Esophagus squamous epithelium (tissue), 5 donors: ENCODE results near the gene NPIPA1. TPM values are rescaled to one million over a fixed set of nuclear protein-coding genes. Genes with fewer than 3 reads are reported as not detected.
"Not testable (repeated sequence)": the region's sequence is repeated elsewhere in the genome, so short reads cannot be mapped to it uniquely, and the experiment has no call there.

ENCODE experiments used
- DNase-seq: peaks from one replicate; lab custom pipeline; 2025; lab: John Stamatoyannopoulos, UW
- H3K27ac ChIP-seq, 4 donors: fragments of 200-600 bp; sonication (generic); one replicate each; pipeline ENCODE4 v1.5.1; 2016 to 2019; ENCODE audit warnings: mild to moderate bottlenecking in 1 of 4
- H3K27me3 ChIP-seq, 4 donors: fragments of 200-600 bp; sonication (generic); 1 replicate in 3 of 4; 2 replicates in 1 of 4; pipeline versions ENCODE4 v1.5.1 to v1.6.0; 2017 to 2021; ENCODE audit warnings: antibody characterized with exemption in 1 of 4
- H3K36me3 ChIP-seq, 3 donors: fragments of 200-600 bp; sonication (generic); one replicate each; pipeline ENCODE4 v1.5.1; 2016 to 2019
- H3K4me1 ChIP-seq, 3 donors: fragments of 200-600 bp; sonication (generic); one replicate each; pipeline ENCODE4 v1.5.1; 2017 to 2019
- H3K4me3 ChIP-seq, 4 donors: fragments of 200-600 bp; sonication (generic); 1 replicate in 3 of 4; 2 replicates in 1 of 4; pipeline ENCODE4 v1.5.1; 2016 to 2019; ENCODE audit warnings: mild to moderate bottlenecking in 2 of 4, moderate library complexity in 1 of 4
- H3K9me3 ChIP-seq, 3 donors: fragments of 200-600 bp; sonication (generic); one replicate each; pipeline ENCODE4 v1.5.1; 2016 to 2019
- CTCF ChIP-seq, 6 experiments: fragments of 450-650 bp in 4 of 6; fragments of 200-600 bp in 2 of 6; sonication (generic) in 2 of 6; IDR thresholded peaks; one replicate each; pipeline ENCODE4 v1.5.1; 2016 to 2019; ENCODE audit warnings: antibody characterized with exemption in 6 of 6, mild to moderate bottlenecking in 4 of 6, moderate library complexity in 4 of 6
- POLR2A ChIP-seq, 4 donors: fragments of 450-650 bp; IDR thresholded peaks; one replicate each; pipeline ENCODE4 v1.6.1; 2017; ENCODE audit warnings: antibody characterized with exemption in 4 of 4, mild to moderate bottlenecking in 4 of 4, moderate library complexity in 3 of 4
- WGBS, 2 donors: methylation state at CpG; one replicate each; pipeline ENCODE4 v1.1.5; 2018; 5-methylcytosine and 5-hydroxymethylcytosine counted together
- intact Hi-C: fragments of 100-400 bp; cut with DNase I; formaldehyde crosslinking; loops from one replicate; pipeline ENCODE4 v1.15.0; 2022
- total RNA-seq, 4 donors: library from RNA; depleted of rRNA; stranded (reverse); fragments of >200 nt; gene quantifications; one replicate each; pipeline ENCODE4 v1.1.0, GENCODE V29; 2016
- donor health status: DM: yes; HTN: yes; CAD: no.

The NPIPA1 gene
- total RNA-seq, 4 donors from 2014 or later = 14.5 to 88.7 (median 32.2) TPM

- WGBS, 2 donors = 84 to 91% methylated on average over 11 of the region's 11 CpGs
- TF ChIP-seq POLR2A (IDR thresholded peaks at IDR 0.05) (no peak), CTCF (IDR thresholded peaks at IDR 0.05) (no peak)
- H3K9me3 ChIP-seq = no peaks in the 10 kb centered on the region
- H3K27ac ChIP-seq = no peak overlapping the region
- no peak for DNase-seq
- H3K27me3 ChIP-seq = peaks cover 0 to 19% (median 0%) of the 10 kb centered on the region in 4 donors
- H3K4me1 ChIP-seq = no peaks in the 10 kb centered on the region
- H3K4me3 ChIP-seq = no peak overlapping the region
- H3K36me3 ChIP-seq = no peaks in the 10 kb centered on the region
- intact Hi-C loops = no loop called here
Observed at GRCh38 chr16:14961405-14962186, 24.4 kb downstream of the NPIPA1 start.

- peaks cover 0 to 19% (median 0%) of the 10 kb centered on the region in 4 donors for H3K27me3 ChIP-seq
- no peaks in the 10 kb centered on the region for H3K4me1 ChIP-seq
- H3K27ac ChIP-seq = no peak overlapping the region
- H3K36me3 ChIP-seq = no peaks in the 10 kb centered on the region
- no peak for DNase-seq
- no peaks in the 10 kb centered on the region for H3K9me3 ChIP-seq
- TF ChIP-seq POLR2A (IDR thresholded peaks at IDR 0.05) (no peak), CTCF (IDR thresholded peaks at IDR 0.05) (no peak)
- intact Hi-C loops = no loop called here
- WGBS, 2 donors = 70 to 74% methylated on average over 8 of the region's 8 CpGs
- no peak overlapping the region for H3K4me3 ChIP-seq
Observed at GRCh38 chr16:14963281-14964173, 26.3 kb downstream of the NPIPA1 start.

DNA sequence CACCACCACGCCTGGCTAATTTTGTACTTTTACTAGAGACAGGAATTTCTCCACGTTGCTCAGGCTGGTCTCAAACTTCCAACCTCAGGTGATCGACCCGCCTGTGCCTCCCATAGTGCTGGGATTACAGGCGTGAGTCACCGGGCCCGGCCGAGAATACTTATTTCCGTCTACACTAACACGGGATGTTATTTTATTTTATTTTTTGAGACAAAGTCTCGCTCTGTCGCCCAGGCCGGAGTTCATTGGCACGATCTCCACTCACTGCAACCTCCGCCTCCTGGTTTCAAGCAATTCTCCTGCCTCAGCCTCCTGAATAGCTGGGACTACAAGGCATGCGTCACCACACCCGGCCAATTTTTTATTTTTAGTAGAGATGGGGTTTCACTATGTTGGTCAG, 28.1 kb downstream of the NPIPA1 start:
- intact Hi-C loops = no loop called here
- Histone ChIP-seq H3K27me3 (peaks cover 0 to 19% (median 0%) of the 10 kb centered on the region in 4 donors), H3K9me3 (no peaks in the 10 kb centered on the region), H3K4me3 (no peak overlapping the region), H3K36me3 (no peaks in the 10 kb centered on the region), H3K27ac (no peak overlapping the region), H3K4me1 (peaks cover 0 to 2% (median 0%) of the 10 kb centered on the region in 3 donors)
- DNase-seq = no peak
- TF ChIP-seq CTCF (IDR thresholded peaks at IDR 0.05) = no peak
- TF ChIP-seq POLR2A (IDR thresholded peaks at IDR 0.05) = no peak
- 89 to 92% methylated on average over 17 of the region's 17 CpGs for WGBS, 2 donors

DNA sequence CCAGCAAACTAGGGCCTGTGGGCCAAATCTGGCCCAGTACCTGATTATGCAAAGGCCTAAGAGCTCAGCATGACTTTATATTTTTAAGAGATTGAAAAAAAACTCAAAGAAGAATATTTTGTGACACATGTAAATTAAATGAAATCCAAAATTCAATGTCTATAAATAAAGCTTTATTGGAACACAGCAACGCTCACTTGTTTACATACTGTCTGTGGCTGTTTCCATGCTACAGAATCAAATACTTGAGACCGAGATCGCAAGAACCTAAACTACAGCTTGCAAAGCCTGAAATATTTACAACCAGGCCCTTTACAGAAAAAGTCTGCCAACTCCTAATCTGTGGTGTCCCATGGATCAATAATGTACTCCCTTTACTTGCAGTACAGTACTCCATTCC, 32.6 kb downstream of the NPIPA1 start:
- H3K36me3 ChIP-seq, H3K27ac ChIP-seq, H3K27me3 ChIP-seq, H3K9me3 ChIP-seq, H3K4me3 ChIP-seq, DNase-seq, intact Hi-C loops: not testable (repeated sequence)
- H3K4me1 ChIP-seq = peaks cover 0 to 18% (median 4%) of the 10 kb centered on the region in 3 donors
- 95 to 96% methylated on average over 3 of the region's 3 CpGs for WGBS, 2 donors

- H3K4me1 ChIP-seq = peaks cover 2 to 31% (median 9%) of the 10 kb centered on the region in 3 donors
- 89 to 91% methylated on average over 12 of the region's 12 CpGs for WGBS, 2 donors
- DNase-seq, H3K9me3 ChIP-seq, H3K4me3 ChIP-seq, H3K27me3 ChIP-seq, H3K27ac ChIP-seq, H3K36me3 ChIP-seq, intact Hi-C loops: not testable (repeated sequence)
Observed at GRCh38 chr16:14971621-14972228, 34.5 kb downstream of the NPIPA1 start.

DNA sequence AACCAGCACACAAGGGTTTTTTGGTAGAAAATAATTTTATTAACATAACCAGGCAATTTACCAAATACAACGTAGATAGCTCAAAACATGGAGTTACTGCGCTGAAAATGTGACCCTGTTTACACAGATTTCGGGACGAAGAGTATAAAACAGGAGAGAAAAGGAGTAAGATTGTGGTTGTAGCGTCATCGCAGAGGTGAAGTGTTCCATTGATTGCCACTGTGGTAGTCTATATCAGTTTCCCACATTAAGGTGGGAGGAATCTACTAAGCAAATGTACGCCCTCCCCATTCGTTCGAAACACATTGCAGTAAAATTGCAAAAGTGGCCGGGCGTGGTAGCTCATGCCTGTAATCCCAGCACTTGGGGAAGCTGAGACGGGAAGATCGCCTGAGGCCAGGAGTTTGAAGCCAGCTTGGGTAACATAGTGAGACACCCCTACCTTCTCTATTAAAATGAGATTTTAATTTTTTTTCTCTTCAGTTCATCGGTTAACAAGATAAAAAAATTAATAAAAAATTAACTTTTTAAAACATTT, 36.6 kb downstream of the NPIPA1 start:
- Histone ChIP-seq H3K27ac (peak overlapping the region in 3 of 4 donors; percentile 88 to 94 (median 94)), H3K4me3 (peak overlapping the region; percentile 57 to 73 (median 68)), H3K4me1 (peaks cover 2 to 41% (median 9%) of the 10 kb centered on the region in 3 donors)
- H3K27me3 ChIP-seq, DNase-seq, H3K36me3 ChIP-seq, intact Hi-C loops, H3K9me3 ChIP-seq: not testable (repeated sequence)
- 47 to 49% methylated on average over 13 to 14 of the region's 14 CpGs for WGBS, 2 donors

GRCh38 chr16:14974331-14974655, 37.0 kb downstream of the NPIPA1 start:
- peaks cover 2 to 46% (median 9%) of the 10 kb centered on the region in 3 donors for H3K4me1 ChIP-seq
- DNase-seq, H3K36me3 ChIP-seq, H3K27me3 ChIP-seq, H3K9me3 ChIP-seq, intact Hi-C loops: not testable (repeated sequence)
- H3K27ac ChIP-seq = peak overlapping the region; percentile 88 to 94 (median 92)
- H3K4me3 ChIP-seq = peak overlapping the region; percentile 57 to 73 (median 68)
- WGBS, 2 donors = 1% methylated on average over 7 of the region's 7 CpGs
